Endothelial cell of umbilical vein (primary cell): ENCODE measurements around the gene GAPVD1.

Experiments used
- CTCF ChIP-seq, 2 donors: IDR thresholded peaks; 1 replicate in 1 of 2; 2 replicates in 1 of 2; pipeline ENCODE4 v1.5.1; 2011; ENCODE audit warnings: low read length in 2 of 2, mild to moderate bottlenecking in 2 of 2, moderate library complexity in 2 of 2, control low read depth in 1 of 2, inconsistent platforms in 1 of 2, low read depth in 1 of 2; ENCODE audit not compliant: insufficient read depth in 1 of 2; ENCODE audit errors: extremely low read depth in 1 of 2
- EZH2 ChIP-seq: IDR thresholded peaks from 2 replicates; pipeline ENCODE4 v1.6.1; 2012; ENCODE audit warnings: borderline replicate concordance, low read depth, mild to moderate bottlenecking, moderate library complexity, low read length, inconsistent platforms; ENCODE audit not compliant: severe bottlenecking
- GATA2 ChIP-seq: IDR thresholded peaks from 2 replicates; pipeline ENCODE4 v1.7.0; 2011; ENCODE audit warnings: low read depth, mild to moderate bottlenecking, moderate library complexity, mixed read lengths, low read length; ENCODE audit not compliant: insufficient read length, insufficient read depth
- MAX ChIP-seq: IDR thresholded peaks from 2 replicates; pipeline ENCODE4 v1.6.1; 2011; ENCODE audit not compliant: insufficient read depth, insufficient read length
- MYC ChIP-seq: IDR thresholded peaks from one replicate; pipeline ENCODE4 v1.6.1; 2011; ENCODE audit warnings: mild to moderate bottlenecking, low read depth, low read length
- POLR2A ChIP-seq: IDR thresholded peaks from 2 replicates; pipeline ENCODE4 v1.6.1; 2012; ENCODE audit warnings: low read depth, mild to moderate bottlenecking, control low read depth, low read length
- POLR2AphosphoS5 ChIP-seq: IDR thresholded peaks from 2 replicates; pipeline ENCODE4 v1.6.1; 2012; ENCODE audit warnings: low read depth, mild to moderate bottlenecking, control low read depth, low read length, moderate library complexity; ENCODE audit not compliant: insufficient read depth

- no peak for TF ChIP-seq CTCF (IDR thresholded peaks at IDR 0.05; ENCODE audit: extremely low read depth in 1 of 2, insufficient read depth in 1 of 2, low read depth in 1 of 2, low read length in 2 of 2)
- no peak for TF ChIP-seq EZH2
- TF ChIP-seq POLR2AphosphoS5, result no peak
- no peak for TF ChIP-seq MAX
- TF ChIP-seq POLR2A, result no peak
- no peak for TF ChIP-seq GATA2
- TF ChIP-seq MYC, result no peak
These were observed 148.9 kb downstream of the GAPVD1 start for GRCh38 chr9:125410522-125410894.
